ENCODE results near the gene TCF15. TPM values are rescaled to one million over a fixed set of nuclear protein-coding genes. Genes with fewer than 3 reads are reported as not detected.
"Not testable (repeated sequence)": the region's sequence is repeated elsewhere in the genome, so short reads cannot be mapped to it uniquely, and the experiment has no call there.

The TCF15 gene
- total RNA-seq, 4 donors from 2014 or later, result not detected

GRCh38 chr20:582204-582603, 27.9 kb downstream of the TCF15 start:
- Histone ChIP-seq H3K9me3 (no peaks in the 10 kb centered on the region), H3K4me1 (no peaks in the 10 kb centered on the region), H3K27ac (no peak overlapping the region), H3K36me3 (no peaks in the 10 kb centered on the region), H3K27me3 (peaks cover 18% of the 10 kb centered on the region), H3K4me3 (no peak overlapping the region)
- 13 to 62% methylated on average over 1 to 5 of the region's 5 CpGs for WGBS, 2 donors (ENCODE audit: low coverage in 1 of 2)
- intact Hi-C loops (cut with DNase I; ENCODE audit: low total_unique reads) (no loop called here), in situ Hi-C loops (cut with MboI; ENCODE audit: low pct_ligation_motif_present in 1 of 4, low pct_unique_long_range_greater_than_20kb in 1 of 4, low sequenced_read_pairs in 3 of 4) (no loop called here)
- no peak for TF ChIP-seq POLR2A (IDR thresholded peaks at IDR 0.05)
- TF ChIP-seq EP300 (IDR thresholded peaks at IDR 0.05; ENCODE audit: low read depth), result no peak
- no peak for TF ChIP-seq POLR2AphosphoS5 (IDR thresholded peaks at IDR 0.05)
- no peak for TF ChIP-seq CTCF (IDR thresholded peaks at IDR 0.05)
- no peak for DNase-seq

GRCh38 chr20:578940-579690, 31.0 kb downstream of the TCF15 start:
- H3K9me3 ChIP-seq; intact Hi-C loops (cut with DNase I; ENCODE audit: low total_unique reads); H3K27ac ChIP-seq: not testable (repeated sequence)

DNA sequence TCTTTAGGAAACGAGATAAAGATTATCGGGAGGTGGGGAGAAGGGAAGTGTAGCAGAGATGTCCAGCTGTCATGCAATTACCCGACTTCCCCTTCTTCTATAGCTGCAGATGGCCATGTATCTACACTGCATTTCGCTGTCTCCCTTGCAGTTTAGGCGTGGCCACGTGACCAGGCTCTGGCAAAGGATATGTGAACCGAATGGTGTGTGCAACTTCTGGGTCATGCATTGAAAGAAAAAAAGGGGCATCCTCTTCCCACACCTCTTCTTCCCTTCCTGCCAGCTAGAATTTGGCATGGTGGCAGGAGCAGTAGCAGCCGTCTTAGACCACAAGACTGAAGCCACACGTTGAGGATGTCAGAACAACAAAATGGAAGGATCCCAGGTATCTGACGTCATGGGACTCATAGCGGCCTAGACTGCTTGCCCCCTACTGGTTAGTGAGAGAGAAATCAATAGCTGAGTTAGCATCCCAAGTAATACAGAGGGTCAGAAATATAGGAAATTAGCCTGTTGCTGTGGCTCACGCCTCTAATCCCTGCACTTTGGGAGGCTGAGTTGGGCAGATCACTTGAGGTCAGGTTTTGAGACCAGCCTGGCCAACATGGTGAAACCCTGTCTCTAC, 32.8 kb downstream of the TCF15 start:
- 65% methylated on average over 6 to 12 of the region's 12 CpGs for WGBS, 2 donors (ENCODE audit: low coverage in 1 of 2)
- DNase-seq, result no peak
- H3K9me3 ChIP-seq, result no peaks in the 10 kb centered on the region
- no peak overlapping the region for H3K27ac ChIP-seq
- no peak overlapping the region for H3K4me3 ChIP-seq
- intact Hi-C loops (cut with DNase I; ENCODE audit: low total_unique reads), result no loop called here
- peaks cover 0 to under 1% (median 0%) of the 10 kb centered on the region in 4 donors for H3K4me1 ChIP-seq
- in situ Hi-C loops (cut with MboI; ENCODE audit: low pct_ligation_motif_present in 1 of 4, low pct_unique_long_range_greater_than_20kb in 1 of 4, low sequenced_read_pairs in 3 of 4), result no loop called here
- no peaks in the 10 kb centered on the region for H3K36me3 ChIP-seq
- no peak for TF ChIP-seq POLR2A (IDR thresholded peaks at IDR 0.05)
- TF ChIP-seq POLR2AphosphoS5 (IDR thresholded peaks at IDR 0.05), result no peak
- no peak for TF ChIP-seq CTCF (IDR thresholded peaks at IDR 0.05)
- no peak for TF ChIP-seq EP300 (IDR thresholded peaks at IDR 0.05; ENCODE audit: low read depth)
- H3K27me3 ChIP-seq, result peaks cover 32% of the 10 kb centered on the region

More at GRCh38 chr20:578940-579690, 31.0 kb downstream of the TCF15 start:
- H3K4me1 ChIP-seq; H3K36me3 ChIP-seq; DNase-seq; H3K4me3 ChIP-seq; in situ Hi-C loops (cut with MboI; ENCODE audit: low pct_ligation_motif_present in 1 of 4, low pct_unique_long_range_greater_than_20kb in 1 of 4, low sequenced_read_pairs in 3 of 4): not testable (repeated sequence)
- 72 to 95% methylated on average over 3 to 8 of the region's 8 CpGs for WGBS, 2 donors (ENCODE audit: low coverage in 1 of 2)
- peaks cover 24% of the 10 kb centered on the region for H3K27me3 ChIP-seq

DNA sequence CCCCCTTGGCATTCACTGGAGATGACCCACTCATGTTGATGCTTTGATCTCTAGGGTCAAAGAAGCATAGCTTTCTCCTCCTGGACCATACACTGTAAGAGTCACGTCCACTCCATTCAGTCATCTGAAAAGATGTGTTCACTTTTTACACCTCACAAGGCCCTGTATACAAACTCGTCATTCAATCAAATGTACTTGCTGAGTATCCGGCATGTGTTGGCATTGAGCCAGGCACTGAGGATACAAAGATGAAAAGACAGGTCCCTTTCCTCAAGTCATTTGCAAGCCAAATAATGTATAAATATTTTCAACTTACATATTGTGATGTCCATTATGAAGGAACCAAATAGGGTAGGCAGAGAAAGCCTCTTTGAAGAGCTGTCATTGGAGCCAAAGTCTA, 34.0 kb downstream of the TCF15 start:
- no peaks in the 10 kb centered on the region for H3K9me3 ChIP-seq
- WGBS, 2 donors (ENCODE audit: low coverage in 1 of 2), result 66% methylated on average over 3 of the region's 3 CpGs; no CpG with 5 or more reads in 1 of the 2 donors
- no peak overlapping the region for H3K4me3 ChIP-seq
- no peaks in the 10 kb centered on the region for H3K36me3 ChIP-seq
- intact Hi-C loops (cut with DNase I; ENCODE audit: low total_unique reads), result no loop called here
- in situ Hi-C loops (cut with MboI; ENCODE audit: low pct_ligation_motif_present in 1 of 4, low pct_unique_long_range_greater_than_20kb in 1 of 4, low sequenced_read_pairs in 3 of 4), result no loop called here
- H3K27me3 ChIP-seq, result peaks cover 43% of the 10 kb centered on the region
- H3K4me1 ChIP-seq, result peaks cover 0 to 11% (median 9%) of the 10 kb centered on the region in 4 donors
- DNase-seq, result no peak
- H3K27ac ChIP-seq, result no peak overlapping the region
- TF ChIP-seq CTCF (IDR thresholded peaks at IDR 0.05), result no peak
- TF ChIP-seq POLR2A (IDR thresholded peaks at IDR 0.05), result no peak
- TF ChIP-seq EP300 (IDR thresholded peaks at IDR 0.05; ENCODE audit: low read depth), result no peak
- TF ChIP-seq POLR2AphosphoS5 (IDR thresholded peaks at IDR 0.05), result no peak

Measured in transverse colon (tissue), 4 donors.